Measurements from ENCODE around the gene AUTS2. TPM values are rescaled to one million over a fixed set of nuclear protein-coding genes. Genes with fewer than 3 reads are reported as not detected.

The AUTS2 gene
- total and polyA plus RNA-seq, 2 experiments from 2014 or later, result 3.0 to 4.4 TPM

DNA sequence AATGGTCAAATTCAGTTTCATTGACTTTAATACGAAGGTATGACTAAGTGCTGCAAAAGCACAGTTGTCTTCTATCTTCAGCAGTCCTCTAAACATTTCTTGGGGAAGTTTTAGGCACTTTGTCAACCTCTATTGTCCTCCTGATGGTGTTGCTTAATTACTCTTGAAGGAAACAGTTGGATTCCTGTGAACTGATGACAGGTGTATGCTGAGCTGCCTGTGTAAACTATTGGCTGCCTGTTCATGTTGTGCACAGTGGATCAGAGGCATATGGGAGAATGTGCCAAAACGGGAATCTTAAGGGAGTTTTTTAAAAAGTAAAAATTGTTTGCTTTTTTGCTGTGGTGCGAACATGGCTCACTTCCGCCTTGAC lies 221.0 kb downstream of the AUTS2 start:
- Histone ChIP-seq H3K27me3 (replicated peaks; ENCODE audit: insufficient read depth) (no peaks in the 10 kb centered on the region), H3K36me3 (ENCODE audit: low read depth) (no peaks in the 10 kb centered on the region), H3K4me3 (no peak overlapping the region), H4K20me1 (ENCODE audit: insufficient read depth) (no peaks in the 10 kb centered on the region), H3K9ac (no peak overlapping the region), H3K79me2 (ENCODE audit: insufficient read depth) (no peaks in the 10 kb centered on the region), H3K4me1 (ENCODE audit: insufficient read depth) (peaks cover 20% of the 10 kb centered on the region), H3K4me2 (ENCODE audit: unreplicated experiment) (no peak overlapping the region), H2AFZ (no peak overlapping the region), H3K9me2 (ENCODE audit: insufficient read depth) (no peaks in the 10 kb centered on the region), H3K9me3 (ENCODE audit: low read depth) (no peaks in the 10 kb centered on the region), H3K27ac (no peak overlapping the region), H3F3A (ENCODE audit: insufficient read depth) (no peaks in the 10 kb centered on the region; the same call in 1 of the 2 replicates)
- in situ Hi-C loops (cut with MboI), result no loop called here
- no peak for TF ChIP-seq EZH2 (IDR thresholded peaks at IDR 0.05; ENCODE audit: insufficient read depth, poor library complexity, severe bottlenecking)
- 68 to 71% methylated on average over 4 of the region's 4 CpGs for WGBS, 2 experiments (ENCODE audit: low coverage in 1 of 2, low lambda C conversion rate in 2 of 2, missing lambda C conversion rate in 2 of 2)
- no peak for DNase-seq

- Histone ChIP-seq H3F3A (ENCODE audit: insufficient read depth) (no peaks in the 10 kb centered on the region; the same call in 1 of the 2 replicates), H3K4me3 (no peak overlapping the region), H3K79me2 (ENCODE audit: insufficient read depth) (no peaks in the 10 kb centered on the region), H3K36me3 (ENCODE audit: low read depth) (no peaks in the 10 kb centered on the region), H3K4me2 (ENCODE audit: unreplicated experiment) (no peak overlapping the region), H3K4me1 (ENCODE audit: insufficient read depth) (peaks cover 10% of the 10 kb centered on the region), H3K9ac (no peak overlapping the region), H2AFZ (no peak overlapping the region), H3K9me2 (ENCODE audit: insufficient read depth) (no peaks in the 10 kb centered on the region), H3K9me3 (ENCODE audit: low read depth) (no peaks in the 10 kb centered on the region), H3K27me3 (replicated peaks; ENCODE audit: insufficient read depth) (no peaks in the 10 kb centered on the region), H4K20me1 (ENCODE audit: insufficient read depth) (no peaks in the 10 kb centered on the region), H3K27ac (no peak overlapping the region)
- no peak for TF ChIP-seq EZH2 (IDR thresholded peaks at IDR 0.05; ENCODE audit: insufficient read depth, poor library complexity, severe bottlenecking)
- TF ChIP-seq EZH2phosphoT487 (IDR thresholded peaks at IDR 0.05; ENCODE audit: insufficient read depth, low read depth), result no peak
- 73 to 77% methylated on average over 3 of the region's 3 CpGs for WGBS, 2 experiments (ENCODE audit: low coverage in 1 of 2, low lambda C conversion rate in 2 of 2, missing lambda C conversion rate in 2 of 2)
- in situ Hi-C loops (cut with MboI), result no loop called here
- DNase-seq, result no peak
Measured at GRCh38 chr7:69820479-69821192, 222.4 kb downstream of the AUTS2 start.

DNA sequence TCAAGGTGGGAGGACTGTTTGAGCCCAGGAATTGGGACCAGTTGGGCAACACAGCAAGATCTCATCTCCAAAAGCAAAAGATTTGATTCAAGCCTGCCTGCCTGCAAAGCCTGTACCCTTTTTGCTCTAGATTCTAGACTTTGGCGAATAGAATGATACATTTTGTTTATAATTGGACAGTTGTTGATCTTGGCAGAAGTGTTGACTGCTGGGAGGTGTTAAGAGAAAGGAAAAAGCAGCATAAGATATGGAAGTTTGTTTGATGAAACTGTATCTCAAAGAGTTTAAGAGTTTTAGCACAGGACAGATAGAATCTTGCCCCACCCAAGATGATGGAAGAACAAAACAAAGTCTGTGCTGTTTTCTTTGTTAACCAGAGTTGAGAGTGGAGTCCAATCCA lies 224.1 kb downstream of the AUTS2 start:
- in situ Hi-C loops (cut with MboI), result no loop called here
- H3K4me2 ChIP-seq (ENCODE audit: unreplicated experiment), result no peak overlapping the region
- H3K36me3 ChIP-seq (ENCODE audit: low read depth), result no peaks in the 10 kb centered on the region
- no peak for TF ChIP-seq EZH2phosphoT487 (IDR thresholded peaks at IDR 0.05; ENCODE audit: insufficient read depth, low read depth)
- 50 to 71% methylated on average over 1 of the region's 1 CpG for WGBS, 2 experiments (ENCODE audit: low coverage in 1 of 2, low lambda C conversion rate in 2 of 2, missing lambda C conversion rate in 2 of 2)
- no peaks in the 10 kb centered on the region for H3K27me3 ChIP-seq (replicated peaks; ENCODE audit: insufficient read depth)
- no peak overlapping the region for H3K27ac ChIP-seq
- H3K9me2 ChIP-seq (ENCODE audit: insufficient read depth), result no peaks in the 10 kb centered on the region
- no peaks in the 10 kb centered on the region for H4K20me1 ChIP-seq (ENCODE audit: insufficient read depth)
- peaks cover 2% of the 10 kb centered on the region for H3K4me1 ChIP-seq (ENCODE audit: insufficient read depth)
- H3K4me3 ChIP-seq, result no peak overlapping the region
- no peaks in the 10 kb centered on the region for H3F3A ChIP-seq (ENCODE audit: insufficient read depth)
- no peak overlapping the region for H2AFZ ChIP-seq
- no peak overlapping the region for H3K9ac ChIP-seq
- no peak for DNase-seq
- no peaks in the 10 kb centered on the region for H3K79me2 ChIP-seq (ENCODE audit: insufficient read depth)
- no peaks in the 10 kb centered on the region for H3K9me3 ChIP-seq (ENCODE audit: low read depth)

GRCh38 chr7:69823151-69823744 lies 225.0 kb downstream of the AUTS2 start:
- Histone ChIP-seq H3K27me3 (replicated peaks; ENCODE audit: insufficient read depth) (no peaks in the 10 kb centered on the region), H3K36me3 (ENCODE audit: low read depth) (no peaks in the 10 kb centered on the region)
- in situ Hi-C loops (cut with MboI), result no loop called here

More at GRCh38 chr7:69823151-69823744, 225.0 kb downstream of the AUTS2 start:
- no peaks in the 10 kb centered on the region for H3K9me2 ChIP-seq (ENCODE audit: insufficient read depth)
- TF ChIP-seq EZH2 (IDR thresholded peaks at IDR 0.05; ENCODE audit: insufficient read depth, poor library complexity, severe bottlenecking) (no peak), EZH2phosphoT487 (IDR thresholded peaks at IDR 0.05; ENCODE audit: insufficient read depth, low read depth) (no peak)
- H3K9me3 ChIP-seq (ENCODE audit: low read depth), result no peaks in the 10 kb centered on the region
- no peaks in the 10 kb centered on the region for H3K4me1 ChIP-seq (ENCODE audit: insufficient read depth)
- no peak overlapping the region for H2AFZ ChIP-seq
- DNase-seq, result no peak
- H3K79me2 ChIP-seq (ENCODE audit: insufficient read depth), result no peaks in the 10 kb centered on the region
- WGBS, 2 experiments (ENCODE audit: low coverage in 1 of 2, low lambda C conversion rate in 2 of 2, missing lambda C conversion rate in 2 of 2), result 77 to 79% methylated on average over 6 of the region's 6 CpGs
- no peak overlapping the region for H3K9ac ChIP-seq
- H3K4me2 ChIP-seq (ENCODE audit: unreplicated experiment), result no peak overlapping the region
- no peak overlapping the region for H3K4me3 ChIP-seq
- H3F3A ChIP-seq (ENCODE audit: insufficient read depth), result no peaks in the 10 kb centered on the region
- H3K27ac ChIP-seq, result no peak overlapping the region
- H4K20me1 ChIP-seq (ENCODE audit: insufficient read depth), result no peaks in the 10 kb centered on the region

All from GM23248 (cell line).